Activated CD8-positive, alpha-beta memory T cell treated with anti-CD3 and anti-CD28 coated beads for 4 hours (primary cell): ENCODE measurements around the gene CDH20.
"Not testable (repeated sequence)": the region's sequence is repeated elsewhere in the genome, so short reads cannot be mapped to it uniquely, and the experiment has no call there.

Experiments used
- DNase-seq, 2 donors: peaks; one replicate each; pipeline ENCODE4 v3.0.0-alpha.2; 2020; ENCODE audit warnings: low read depth in 2 of 2

The CDH20 gene

GRCh38 chr18:61348230-61348629, 15.0 kb downstream of the CDH20 start:
- no peak for DNase-seq

- DNase-seq = no peak
These were observed 17.3 kb downstream of the CDH20 start for GRCh38 chr18:61350578-61350977.

- no peak for DNase-seq
These were observed 18.8 kb downstream of the CDH20 start for GRCh38 chr18:61352059-61352458.

- no peak for DNase-seq
These were observed 19.4 kb downstream of the CDH20 start for GRCh38 chr18:61352611-61353010.

- no peak for DNase-seq
These were observed 27.5 kb downstream of the CDH20 start for GRCh38 chr18:61360404-61361383.

- DNase-seq = no peak
These were observed 29.3 kb downstream of the CDH20 start for GRCh38 chr18:61362511-61362910.

GRCh38 chr18:61364953-61365352, 31.7 kb downstream of the CDH20 start:
- no peak for DNase-seq

- DNase-seq = no peak
These were observed 34.8 kb downstream of the CDH20 start for GRCh38 chr18:61368001-61368400.

GRCh38 chr18:61369671-61370070, 36.4 kb downstream of the CDH20 start:
- not testable (repeated sequence) for DNase-seq

GRCh38 chr18:61371111-61371510, 37.9 kb downstream of the CDH20 start:
- no peak for DNase-seq

- no peak for DNase-seq
These were observed 46.6 kb downstream of the CDH20 start for GRCh38 chr18:61379827-61380226.

- DNase-seq = no peak
These were observed 54.8 kb downstream of the CDH20 start for GRCh38 chr18:61388010-61388409.

GRCh38 chr18:61394983-61395382, 61.8 kb downstream of the CDH20 start:
- DNase-seq = no peak

- DNase-seq = no peak
These were observed 64.0 kb downstream of the CDH20 start for GRCh38 chr18:61397222-61397621.

- DNase-seq = no peak
These were observed 65.9 kb downstream of the CDH20 start for GRCh38 chr18:61398961-61399705.

- no peak for DNase-seq
These were observed 66.9 kb downstream of the CDH20 start for GRCh38 chr18:61400016-61400635.

GRCh38 chr18:61400716-61401115, 67.5 kb downstream of the CDH20 start:
- no peak for DNase-seq

GRCh38 chr18:61402726-61403125, 69.5 kb downstream of the CDH20 start:
- DNase-seq = no peak

- DNase-seq = no peak
These were observed 80.2 kb downstream of the CDH20 start for GRCh38 chr18:61413396-61413795.

- no peak for DNase-seq
These were observed 80.9 kb downstream of the CDH20 start for GRCh38 chr18:61414086-61414485.

GRCh38 chr18:61419763-61420162, 86.5 kb downstream of the CDH20 start:
- no peak for DNase-seq

GRCh38 chr18:61420218-61420885, 87.1 kb downstream of the CDH20 start:
- no peak for DNase-seq
